ENCODE measurements around the gene SLC44A2.

Gene SLC44A2

GRCh38 chr19:10653732-10654609 lies 28.6 kb downstream of the SLC44A2 start, which contains the start of gene ILF3:
TSS of gene ILF3 (plus strand) at chr19:10654346. CDS start at chr19:10670606, 16,260 bp downstream.
- Histone ChIP-seq H3K27me3 (replicated peaks; ENCODE audit: control insufficient read depth, insufficient read depth, low read length) (no peaks in the 10 kb centered on the region), H3K36me3 (ENCODE audit: control insufficient read depth, insufficient read depth, low read length) (peaks cover 6% of the 10 kb centered on the region), H3K4me3 (replicated peaks; ENCODE audit: low read depth, low read length) (peak within 1 kb of the TSS; percentile 91)
- DNase-seq (ENCODE audit: extremely low read depth, insufficient read length): peak; percentile 100
- TF ChIP-seq CTCF (IDR thresholded peaks at IDR 0.05; ENCODE audit: insufficient read depth, low read length, poor library complexity, severe bottlenecking): no peak

GRCh38 chr19:10654610-10655456 lies 29.5 kb downstream of the SLC44A2 start:
- peak; percentile 79 for DNase-seq (ENCODE audit: extremely low read depth, insufficient read length)
- Histone ChIP-seq H3K4me3 (replicated peaks; ENCODE audit: low read depth, low read length) (peak overlapping the region; percentile 91), H3K36me3 (ENCODE audit: control insufficient read depth, insufficient read depth, low read length) (peaks cover 6% of the 10 kb centered on the region), H3K27me3 (replicated peaks; ENCODE audit: control insufficient read depth, insufficient read depth, low read length) (no peaks in the 10 kb centered on the region)
- no peak for TF ChIP-seq CTCF (IDR thresholded peaks at IDR 0.05; ENCODE audit: insufficient read depth, low read length, poor library complexity, severe bottlenecking)

GRCh38 chr19:10655457-10656312 lies 30.3 kb downstream of the SLC44A2 start:
- Histone ChIP-seq H3K36me3 (ENCODE audit: control insufficient read depth, insufficient read depth, low read length) (peaks cover 10% of the 10 kb centered on the region), H3K27me3 (replicated peaks; ENCODE audit: control insufficient read depth, insufficient read depth, low read length) (no peaks in the 10 kb centered on the region), H3K4me3 (replicated peaks; ENCODE audit: low read depth, low read length) (peak overlapping the region; percentile 91)
- no peak for TF ChIP-seq CTCF (IDR thresholded peaks at IDR 0.05; ENCODE audit: insufficient read depth, low read length, poor library complexity, severe bottlenecking)
- DNase-seq (ENCODE audit: extremely low read depth, insufficient read length): no peak

- TF ChIP-seq CTCF (IDR thresholded peaks at IDR 0.05; ENCODE audit: insufficient read depth, low read length, poor library complexity, severe bottlenecking): no peak
- peaks cover 6% of the 10 kb centered on the region for H3K36me3 ChIP-seq (ENCODE audit: control insufficient read depth, insufficient read depth, low read length)
- no peak for DNase-seq (ENCODE audit: extremely low read depth, insufficient read length)
- H3K4me3 ChIP-seq (replicated peaks; ENCODE audit: low read depth, low read length): no peak overlapping the region
- H3K27me3 ChIP-seq (replicated peaks; ENCODE audit: control insufficient read depth, insufficient read depth, low read length): no peaks in the 10 kb centered on the region
Observed at GRCh38 chr19:10660346-10660745, 35.0 kb downstream of the SLC44A2 start.

GRCh38 chr19:10661946-10662345 lies 36.6 kb downstream of the SLC44A2 start:
- Histone ChIP-seq H3K4me3 (replicated peaks; ENCODE audit: low read depth, low read length) (no peak overlapping the region), H3K36me3 (ENCODE audit: control insufficient read depth, insufficient read depth, low read length) (peaks cover 8% of the 10 kb centered on the region)

More at GRCh38 chr19:10661946-10662345, 36.6 kb downstream of the SLC44A2 start:
- no peak for DNase-seq (ENCODE audit: extremely low read depth, insufficient read length)
- no peak for TF ChIP-seq CTCF (IDR thresholded peaks at IDR 0.05; ENCODE audit: insufficient read depth, low read length, poor library complexity, severe bottlenecking)
- H3K27me3 ChIP-seq (replicated peaks; ENCODE audit: control insufficient read depth, insufficient read depth, low read length): no peaks in the 10 kb centered on the region

Data from GM06990 (cell line).